Right atrium auricular region (tissue), 2 donors: ENCODE measurements around the gene CISTR. TPM values are rescaled to one million over a fixed set of nuclear protein-coding genes. Genes with fewer than 3 reads are reported as not detected.

Experiments used
- DNase-seq: peaks from one replicate; pipeline ENCODE4 v3.0.0-alpha.2; 2019; ENCODE audit warnings: low spot score
- H3K27ac ChIP-seq, 2 donors: fragments of 200-600 bp; sonication (generic); 1 replicate in 1 of 2; 2 replicates in 1 of 2; pipeline ENCODE4 v1.5.1; 2016 to 2019
- H3K27me3 ChIP-seq, 2 donors: fragments of 200-600 bp; sonication (generic); one replicate each; pipeline versions ENCODE4 v1.5.1 to v1.6.0; 2017 to 2019
- H3K36me3 ChIP-seq: fragments of 200-600 bp; sonication (generic); one replicate; pipeline ENCODE4 v1.5.1; 2016
- H3K4me1 ChIP-seq, 2 donors: fragments of 200-600 bp; sonication (generic); one replicate each; pipeline versions ENCODE4 v1.5.1 to v1.6.0; 2017 to 2019
- H3K4me3 ChIP-seq, 2 donors: fragments of 200-600 bp; sonication (generic); 1 replicate in 1 of 2; 2 replicates in 1 of 2; pipeline ENCODE4 v1.5.1; 2017 to 2019; ENCODE audit warnings: mild to moderate bottlenecking in 1 of 2, moderate library complexity in 1 of 2
- H3K9me3 ChIP-seq, 2 donors: fragments of 200-600 bp; sonication (generic); one replicate each; pipeline ENCODE4 v1.5.1; 2019
- CTCF ChIP-seq, 2 donors: fragments of 200-600 bp; sonication (generic); IDR thresholded peaks; one replicate each; pipeline ENCODE4 v1.5.1; 2019; ENCODE audit warnings: antibody characterized with exemption in 2 of 2
- total RNA-seq, 2 donors: library from RNA; depleted of rRNA; stranded (reverse); fragments of >200 nt; gene quantifications; one replicate each; pipeline ENCODE4 v1.1.0, GENCODE V29; 2016

CISTR gene
- total RNA-seq, 2 donors from 2014 or later, result 3.7 TPM; not detected in 1

DNA sequence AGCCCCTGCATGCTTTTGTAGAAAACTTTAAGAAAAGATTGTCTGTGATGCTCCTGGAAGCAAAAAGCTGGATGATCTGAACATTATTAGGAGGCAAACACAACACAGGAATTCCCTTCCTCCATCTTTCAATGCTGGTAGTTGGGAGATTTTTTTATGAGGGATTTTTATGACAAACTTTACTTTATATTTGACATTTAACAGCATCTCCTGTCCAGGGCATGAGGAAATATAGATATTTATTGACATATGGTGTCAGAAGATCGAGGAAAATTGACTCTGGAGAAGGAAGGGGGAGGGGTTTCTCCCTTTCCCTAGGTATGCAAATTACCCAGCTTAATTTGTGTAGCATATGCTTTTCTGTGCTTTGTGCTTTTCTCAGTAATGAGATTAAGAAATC is 37.8 kb upstream of the CISTR start:
- H3K4me1 ChIP-seq, result no peaks in the 10 kb centered on the region
- H3K4me3 ChIP-seq, result no peak overlapping the region
- DNase-seq, result no peak
- H3K9me3 ChIP-seq, result no peaks in the 10 kb centered on the region
- TF ChIP-seq CTCF (IDR thresholded peaks at IDR 0.05), result no peak
- no peak overlapping the region for H3K27ac ChIP-seq
- H3K36me3 ChIP-seq, result no peaks in the 10 kb centered on the region
- no peaks in the 10 kb centered on the region for H3K27me3 ChIP-seq

DNA sequence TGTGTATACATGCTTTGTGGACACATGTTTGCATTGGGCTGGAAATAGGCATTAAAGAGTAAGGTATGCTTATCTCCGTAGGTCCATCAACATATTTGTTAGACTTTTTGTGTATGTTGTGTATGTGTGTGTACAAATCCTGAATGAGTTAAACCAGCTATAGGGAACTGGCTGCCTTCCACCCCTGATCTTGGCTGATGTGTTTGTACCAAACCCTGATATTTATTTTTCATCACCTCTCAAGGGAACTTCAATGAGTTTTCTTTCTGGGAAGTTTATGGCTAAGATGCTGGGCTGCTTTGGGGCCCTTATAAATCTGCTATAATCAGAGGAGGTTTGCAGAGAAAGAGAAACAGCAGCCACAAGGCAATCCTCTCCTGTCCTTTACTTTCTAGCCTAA is 37.1 kb upstream of the CISTR start:
- no peak for TF ChIP-seq CTCF (IDR thresholded peaks at IDR 0.05)
- H3K4me3 ChIP-seq, result no peak overlapping the region
- H3K27me3 ChIP-seq, result no peaks in the 10 kb centered on the region

GRCh38 chr12:53786411-53786810 is 34.6 kb upstream of the CISTR start:
- Histone ChIP-seq H3K9me3 (no peaks in the 10 kb centered on the region), H3K27me3 (no peaks in the 10 kb centered on the region), H3K36me3 (no peaks in the 10 kb centered on the region), H3K4me3 (no peak overlapping the region), H3K4me1 (no peaks in the 10 kb centered on the region), H3K27ac (no peak overlapping the region)
- DNase-seq, result no peak
- no peak for TF ChIP-seq CTCF (IDR thresholded peaks at IDR 0.05)

More for the DNA sequence above, 37.1 kb upstream of the CISTR start:
- no peaks in the 10 kb centered on the region for H3K4me1 ChIP-seq
- H3K27ac ChIP-seq, result no peak overlapping the region
- no peak for DNase-seq
- H3K36me3 ChIP-seq, result no peaks in the 10 kb centered on the region
- H3K9me3 ChIP-seq, result no peaks in the 10 kb centered on the region

DNA sequence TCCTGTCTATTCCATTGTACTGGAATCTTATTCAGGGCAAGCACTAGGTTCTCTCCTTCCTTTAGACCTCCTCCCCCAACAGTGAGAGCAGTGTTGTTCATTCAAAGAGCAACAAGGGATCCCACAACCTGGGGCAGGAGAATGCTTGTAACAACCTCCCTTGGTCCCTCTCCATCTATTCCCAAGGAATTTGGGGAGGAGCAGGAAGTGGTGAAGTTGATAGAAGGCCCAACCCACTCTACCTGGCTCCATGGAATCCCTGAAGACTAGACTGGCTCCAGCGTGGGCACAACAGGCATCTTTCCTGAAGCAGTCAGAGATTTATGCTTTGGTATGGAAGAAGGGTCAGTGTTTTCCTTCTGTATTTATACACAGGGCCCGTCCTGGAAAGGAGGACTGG is 33.4 kb upstream of the CISTR start:
- H3K27me3 ChIP-seq, result no peaks in the 10 kb centered on the region
- no peaks in the 10 kb centered on the region for H3K4me1 ChIP-seq
- H3K9me3 ChIP-seq, result no peaks in the 10 kb centered on the region
- no peaks in the 10 kb centered on the region for H3K36me3 ChIP-seq
- no peak overlapping the region for H3K4me3 ChIP-seq
- TF ChIP-seq CTCF (IDR thresholded peaks at IDR 0.05), result no peak
- H3K27ac ChIP-seq, result no peak overlapping the region
- no peak for DNase-seq

GRCh38 chr12:53782093-53782703 is 30.4 kb upstream of the CISTR start:
- Histone ChIP-seq H3K4me3 (no peak overlapping the region), H3K9me3 (no peaks in the 10 kb centered on the region), H3K4me1 (no peaks in the 10 kb centered on the region), H3K27ac (no peak overlapping the region), H3K27me3 (no peaks in the 10 kb centered on the region), H3K36me3 (no peaks in the 10 kb centered on the region)
- DNase-seq, result no peak
- no peak for TF ChIP-seq CTCF (IDR thresholded peaks at IDR 0.05)

- H3K27ac ChIP-seq, result no peak overlapping the region
- H3K27me3 ChIP-seq, result no peaks in the 10 kb centered on the region
- H3K9me3 ChIP-seq, result no peaks in the 10 kb centered on the region
- DNase-seq, result no peak
- TF ChIP-seq CTCF (IDR thresholded peaks at IDR 0.05), result no peak
- H3K4me3 ChIP-seq, result no peak overlapping the region
- no peaks in the 10 kb centered on the region for H3K4me1 ChIP-seq
- no peaks in the 10 kb centered on the region for H3K36me3 ChIP-seq
Measured at GRCh38 chr12:53781228-53781801, 29.5 kb upstream of the CISTR start.
